GM18511 (cell line): ENCODE data around the gene LIPF.
"Not testable (repeated sequence)": the region's sequence is repeated elsewhere in the genome, so short reads cannot be mapped to it uniquely, and the experiment has no call there.

Experiments
- ATAC-seq: cut with Tn5 transposase; IDR thresholded peaks from one replicate; pipeline ENCODE4 v1.9.1; 2021; ENCODE audit warnings: mild to moderate bottlenecking, moderate library complexity; ENCODE audit not compliant: unreplicated experiment

The LIPF gene

DNA sequence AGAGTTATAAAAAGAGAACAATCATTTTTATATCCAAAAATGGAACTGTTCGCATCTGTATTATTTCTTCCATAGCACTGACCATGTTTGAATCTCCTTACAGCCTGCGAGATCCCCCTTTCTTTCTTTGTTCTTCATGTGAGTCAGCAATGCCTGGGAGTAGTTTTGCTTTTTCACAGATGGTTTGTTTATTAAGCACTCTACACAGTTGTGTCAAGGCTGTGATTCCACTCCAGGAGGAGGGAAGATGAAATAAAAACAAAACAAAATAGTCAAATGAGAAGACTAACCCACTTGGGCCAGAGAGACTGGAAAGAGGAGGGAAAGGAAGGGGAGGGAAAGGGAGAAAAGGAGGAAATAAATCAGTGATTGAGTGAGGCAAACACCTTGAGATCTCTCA lies 7.8 kb downstream of the LIPF start:
- no peak for ATAC-seq

DNA sequence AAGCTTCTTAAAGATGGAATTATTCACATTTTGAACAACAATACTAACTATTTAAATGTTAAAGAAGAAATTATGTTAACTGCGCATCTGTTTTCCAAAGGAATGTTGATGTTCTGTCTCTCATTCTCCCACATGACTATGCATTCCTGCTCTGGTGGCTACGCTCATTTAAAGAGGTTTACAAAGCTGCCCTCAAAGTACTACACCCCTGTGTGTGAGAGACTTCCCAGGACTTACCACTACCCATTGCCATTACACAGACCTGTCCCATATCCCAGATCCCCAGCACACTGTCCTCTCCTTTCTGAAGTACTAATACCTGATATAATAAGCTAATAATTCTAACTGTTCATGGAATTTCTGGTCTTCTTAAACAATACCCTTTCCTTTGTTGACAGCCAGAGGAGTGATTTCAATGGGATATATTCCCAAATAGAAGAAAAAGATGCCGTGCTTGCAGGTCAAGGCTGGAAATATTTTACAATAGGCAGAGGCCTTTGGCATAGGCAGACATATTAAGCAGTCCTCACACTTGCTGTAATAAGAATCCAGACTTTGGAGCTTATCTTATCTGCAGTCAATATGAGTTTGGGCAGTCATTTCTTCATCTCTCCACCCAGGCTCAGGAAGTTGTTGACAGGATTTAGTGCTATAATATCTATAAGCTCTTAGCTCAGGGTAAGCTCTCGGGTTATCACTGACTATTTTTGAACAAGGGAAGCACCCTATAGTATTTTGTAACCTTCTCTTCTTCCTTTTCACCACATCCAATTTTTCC lies 12.2 kb downstream of the LIPF start:
- ATAC-seq: no peak

DNA sequence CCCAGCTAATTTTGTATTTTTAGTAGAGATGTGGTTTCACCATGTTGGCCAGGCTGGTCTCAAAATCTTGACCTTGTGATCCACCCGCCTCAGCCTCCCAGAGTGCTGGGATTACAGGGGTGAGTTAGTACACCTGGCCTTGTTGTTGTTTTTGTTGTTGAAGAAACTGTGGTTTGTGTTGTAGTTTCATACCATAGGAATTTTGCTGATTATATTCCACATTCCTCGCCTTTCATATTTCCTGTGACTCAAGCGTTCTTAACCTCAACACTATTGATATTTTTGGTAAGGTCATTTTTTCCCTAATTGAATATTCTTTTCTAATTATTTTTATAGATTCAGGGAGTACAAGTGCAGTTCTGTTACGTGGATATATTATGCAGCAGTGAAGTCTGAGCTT lies 16.7 kb downstream of the LIPF start:
- ATAC-seq: no peak

DNA sequence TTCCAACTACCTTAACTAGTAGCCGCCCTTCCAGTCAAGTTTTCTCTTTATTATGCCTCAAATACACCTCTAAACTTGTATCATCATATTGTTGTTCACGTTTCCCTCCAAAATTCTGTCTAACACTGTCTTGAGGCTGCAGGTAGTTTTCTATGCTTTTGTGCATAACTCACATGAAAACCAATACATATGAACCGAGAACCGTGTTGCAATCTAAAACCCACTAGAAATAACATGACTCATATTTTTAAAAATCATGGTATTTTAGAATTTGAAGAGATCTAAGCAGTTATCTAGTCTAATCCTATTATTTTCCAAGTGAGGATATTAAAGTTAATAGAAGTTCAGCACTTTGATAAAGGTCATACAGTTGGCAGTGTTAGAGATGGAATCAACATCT lies 18.2 kb downstream of the LIPF start:
- no peak for ATAC-seq

DNA sequence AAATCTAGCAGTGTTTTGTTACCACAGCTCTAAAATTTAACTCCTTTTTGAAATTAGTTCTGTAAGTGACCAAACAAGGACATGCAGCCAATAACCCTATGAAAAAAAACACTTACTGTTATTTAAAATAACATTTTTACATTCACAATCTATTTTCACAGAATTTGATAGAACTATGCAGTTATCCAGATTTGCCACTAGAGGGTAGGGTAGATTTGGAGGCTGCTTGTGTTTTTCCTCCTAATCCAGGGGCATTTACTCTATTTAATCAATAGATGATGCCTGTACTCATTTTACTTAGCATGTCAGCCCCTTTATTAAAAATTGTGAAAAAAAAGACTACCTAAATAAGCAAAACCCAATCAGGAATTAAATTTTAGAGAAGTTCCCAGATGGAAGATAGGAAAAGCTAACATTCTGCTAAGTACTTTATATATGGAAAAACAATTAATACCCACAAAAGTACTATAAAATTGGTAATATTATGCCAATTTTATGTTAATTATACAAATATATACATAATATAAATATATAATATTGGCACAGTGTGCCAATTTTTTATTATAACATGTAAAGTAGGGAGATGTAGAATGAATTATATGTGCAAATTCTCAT lies 23.7 kb downstream of the LIPF start:
- ATAC-seq: no peak

DNA sequence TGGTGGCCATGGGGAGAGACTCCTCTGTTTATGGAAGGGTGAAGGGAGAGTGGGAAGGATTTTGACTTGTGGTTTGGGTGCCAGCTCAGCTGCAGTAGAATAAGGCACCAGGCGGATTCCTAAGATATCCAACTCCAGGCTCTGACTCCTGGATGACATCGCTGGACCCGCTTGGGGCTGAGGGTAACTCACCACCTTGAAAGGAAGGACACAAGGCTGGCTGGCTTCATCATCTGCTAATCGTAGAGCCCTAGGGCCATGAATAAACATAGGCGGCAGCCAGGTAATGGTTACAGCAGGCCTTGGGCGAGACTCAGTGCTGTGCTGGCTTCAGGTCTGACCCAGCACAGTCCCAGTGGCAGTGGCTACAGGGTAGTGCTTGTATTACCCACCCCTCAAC lies 25.1 kb downstream of the LIPF start:
- no peak for ATAC-seq

DNA sequence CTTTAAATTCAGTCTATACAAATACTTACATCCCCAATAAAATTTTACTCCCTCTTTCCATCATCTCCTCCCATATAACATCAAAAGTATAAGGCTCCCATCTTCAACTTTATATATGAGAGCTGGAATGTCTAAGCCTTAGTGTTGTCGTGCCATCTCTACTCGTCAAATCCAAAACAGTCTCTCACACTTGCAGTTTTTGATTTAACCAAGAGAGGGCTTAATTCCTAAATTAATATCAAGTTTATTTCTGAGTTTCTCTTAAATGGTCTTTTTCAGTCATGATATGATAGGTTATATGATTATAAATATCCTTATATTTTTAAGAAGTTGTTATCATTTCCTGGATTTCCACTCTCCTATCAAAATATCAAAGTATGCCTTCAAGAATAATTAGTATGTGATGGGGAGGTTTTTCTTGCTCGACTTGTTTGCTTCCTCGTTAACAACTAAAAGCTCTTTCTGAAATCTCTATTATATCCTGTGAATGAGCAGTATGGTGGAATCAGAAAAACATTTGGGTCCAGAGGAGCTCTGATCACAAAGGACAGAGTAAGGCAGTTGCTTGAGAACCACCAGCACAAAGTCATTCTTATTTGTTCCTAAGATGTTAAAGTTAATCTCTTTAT lies 29.3 kb downstream of the LIPF start:
- ATAC-seq: no peak

DNA sequence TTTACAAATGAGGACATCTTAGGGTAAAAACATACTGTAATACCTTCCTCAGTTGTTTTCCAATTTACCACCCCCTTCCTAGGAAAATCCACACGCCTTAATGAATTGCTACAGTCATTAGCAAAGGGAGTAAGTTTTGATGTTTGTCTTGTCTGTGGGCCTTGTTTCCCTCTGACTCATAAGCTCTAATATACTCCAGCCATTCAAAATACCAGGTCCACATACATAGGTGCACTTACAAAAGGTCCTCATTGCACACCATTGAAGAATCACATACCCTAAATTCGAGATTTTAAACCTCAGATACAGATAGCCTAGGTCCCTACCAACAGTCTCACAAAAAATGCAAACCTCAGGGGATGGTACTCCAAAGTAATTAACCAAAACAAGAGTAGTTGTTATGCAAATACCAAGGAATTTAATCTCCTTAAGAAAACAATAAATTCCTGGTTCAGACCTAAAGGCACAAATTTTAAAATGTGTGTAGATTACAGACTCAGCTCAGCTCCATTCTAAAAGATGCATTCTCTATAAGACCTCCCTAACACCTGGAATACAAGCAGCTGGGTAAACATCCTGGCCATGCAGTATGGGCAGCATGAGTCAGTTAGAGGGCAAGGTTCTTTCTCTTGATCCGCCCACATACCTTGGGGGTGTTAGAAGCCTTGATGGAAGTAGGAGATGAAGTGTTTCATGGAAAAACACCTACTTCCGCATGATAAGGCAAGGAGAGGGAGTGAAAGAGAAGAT lies 38.8 kb downstream of the LIPF start:
- ATAC-seq: no peak

DNA sequence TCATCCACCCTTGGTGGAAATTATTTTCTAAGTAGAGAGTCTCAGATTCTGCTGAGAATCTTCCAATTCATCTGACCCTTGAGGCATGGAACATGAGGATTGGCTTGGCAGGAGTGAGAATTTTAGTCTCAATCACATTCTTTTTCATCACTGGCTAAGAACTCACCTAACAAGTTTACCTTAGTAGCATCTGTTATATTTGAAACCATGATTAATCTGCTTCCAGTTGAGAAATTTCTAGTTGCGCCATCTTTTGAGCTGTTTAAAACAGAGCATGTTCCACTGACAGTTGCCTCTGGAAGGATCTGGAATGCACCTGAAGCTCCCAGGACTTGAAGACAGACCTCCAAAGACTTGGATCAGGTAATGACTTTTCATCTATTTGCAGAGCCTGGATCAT lies 41.7 kb downstream of the LIPF start, which contains the start of gene LIPK:
LIPK (plus strand) TSS at position 292 of the 400 bp plus-strand sequence. CDS start 18,295 bp downstream, outside the sequence.
- ATAC-seq: no peak

DNA sequence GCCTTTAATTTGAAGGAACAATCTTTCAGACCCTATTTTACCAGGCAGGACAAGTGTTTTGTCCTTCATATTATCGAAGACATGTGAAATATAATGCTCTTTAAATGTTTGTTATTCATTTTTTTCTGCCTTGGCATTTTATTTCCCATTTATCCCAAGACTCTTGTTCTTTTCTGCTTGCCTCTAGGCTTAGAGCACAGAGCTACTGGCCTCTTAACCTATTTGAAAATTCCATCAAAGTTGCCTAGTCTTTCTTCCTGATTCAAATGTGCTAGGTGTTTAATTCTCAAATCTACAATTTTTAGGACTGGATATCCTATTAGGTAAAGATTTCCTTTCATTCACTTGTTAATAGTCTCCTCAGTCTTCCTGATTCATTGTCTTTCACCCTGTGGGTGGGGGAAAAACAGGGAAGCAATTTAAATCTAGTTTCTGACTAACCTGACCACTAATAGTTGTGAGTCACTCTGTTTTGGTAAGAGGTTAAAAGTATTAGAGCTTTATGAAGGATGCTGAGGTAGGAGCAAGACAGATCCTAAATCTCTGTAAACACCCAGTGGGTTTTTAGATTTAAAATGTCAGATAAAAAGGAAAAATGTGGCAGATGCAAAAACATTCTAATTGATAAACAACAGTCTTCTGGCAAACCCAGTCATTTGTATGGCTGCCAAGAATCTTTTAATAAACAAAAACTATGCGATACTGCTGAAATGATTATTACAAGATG lies 43.4 kb downstream of the LIPF start:
- no peak for ATAC-seq

DNA sequence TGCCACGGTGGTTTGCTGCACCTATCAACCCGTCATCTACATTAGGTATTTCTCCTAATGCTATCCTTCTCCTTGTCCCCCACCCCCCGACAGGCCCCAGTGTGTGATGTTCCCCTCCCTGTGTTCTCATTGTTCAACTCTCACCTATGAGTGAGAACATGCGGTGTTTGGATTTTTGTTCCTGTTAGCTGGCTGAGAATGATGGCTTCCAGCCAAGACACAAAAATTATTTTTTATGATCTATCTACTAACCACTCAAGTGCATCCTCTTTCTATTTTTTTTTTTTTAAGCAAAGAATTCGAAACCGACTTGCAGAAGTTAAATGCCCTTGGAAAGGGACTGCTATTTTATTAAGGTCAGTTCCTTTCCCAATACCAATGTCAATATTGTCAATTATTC lies 45.1 kb downstream of the LIPF start:
- ATAC-seq: not testable (repeated sequence)

DNA sequence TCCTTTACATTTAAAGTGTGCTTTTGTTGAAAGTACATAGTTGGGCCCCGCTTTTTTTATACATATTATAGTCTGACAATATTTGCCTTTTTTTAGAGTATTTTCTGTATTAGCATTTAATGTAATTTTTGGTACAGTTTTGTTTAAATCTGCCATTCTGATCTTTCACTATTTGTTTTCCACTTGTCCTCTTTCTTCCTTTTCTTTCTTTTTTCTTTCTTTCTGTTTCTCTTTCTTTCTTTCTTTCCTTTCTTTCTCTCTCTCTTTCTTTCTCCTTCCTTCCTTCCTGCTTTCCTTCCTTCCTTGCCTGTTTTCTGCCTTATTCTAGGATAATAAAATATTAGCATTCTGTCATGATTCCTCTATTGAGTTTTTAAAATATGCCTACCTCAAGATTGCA lies 51.3 kb downstream of the LIPF start:
- ATAC-seq: no peak

DNA sequence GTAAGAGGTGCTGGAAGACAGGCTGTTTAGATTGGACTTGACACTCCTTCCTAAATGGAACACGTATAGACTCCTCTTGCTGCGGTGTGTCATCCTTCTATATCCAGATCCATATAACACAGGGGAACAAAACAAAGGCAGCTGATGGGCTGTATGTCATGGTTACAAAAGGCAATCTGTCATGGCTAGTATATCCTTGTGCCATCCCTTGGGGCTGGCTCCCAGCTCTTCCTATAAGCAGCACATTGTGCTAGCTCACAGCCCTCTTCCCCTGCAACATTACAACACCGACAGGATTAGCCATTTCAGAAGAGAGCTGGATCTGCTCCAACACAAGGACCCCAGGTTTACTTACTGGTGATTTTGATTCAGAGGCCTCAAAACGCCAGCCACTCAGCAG lies 57.1 kb downstream of the LIPF start:
- ATAC-seq: no peak

DNA sequence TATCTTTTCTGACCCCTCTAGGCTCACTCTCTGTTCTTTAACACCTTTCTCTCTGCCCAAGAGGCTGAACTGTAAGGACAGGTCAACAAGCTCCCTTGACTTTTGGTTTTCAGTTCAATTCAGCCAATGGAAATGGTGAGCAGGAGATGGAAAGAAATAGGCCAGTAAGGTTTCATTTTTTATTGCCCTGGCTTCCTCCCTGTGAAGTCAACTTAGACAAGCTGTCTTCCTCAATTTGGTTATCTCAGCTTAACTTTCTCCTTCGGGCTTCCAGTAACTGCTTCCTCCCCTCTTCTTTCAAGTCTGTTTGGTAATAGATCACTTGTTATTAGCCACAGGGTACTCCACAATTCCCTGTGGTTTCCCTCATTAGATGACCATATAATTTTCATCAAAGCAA lies 61.6 kb downstream of the LIPF start:
- peak; percentile 57 for ATAC-seq

DNA sequence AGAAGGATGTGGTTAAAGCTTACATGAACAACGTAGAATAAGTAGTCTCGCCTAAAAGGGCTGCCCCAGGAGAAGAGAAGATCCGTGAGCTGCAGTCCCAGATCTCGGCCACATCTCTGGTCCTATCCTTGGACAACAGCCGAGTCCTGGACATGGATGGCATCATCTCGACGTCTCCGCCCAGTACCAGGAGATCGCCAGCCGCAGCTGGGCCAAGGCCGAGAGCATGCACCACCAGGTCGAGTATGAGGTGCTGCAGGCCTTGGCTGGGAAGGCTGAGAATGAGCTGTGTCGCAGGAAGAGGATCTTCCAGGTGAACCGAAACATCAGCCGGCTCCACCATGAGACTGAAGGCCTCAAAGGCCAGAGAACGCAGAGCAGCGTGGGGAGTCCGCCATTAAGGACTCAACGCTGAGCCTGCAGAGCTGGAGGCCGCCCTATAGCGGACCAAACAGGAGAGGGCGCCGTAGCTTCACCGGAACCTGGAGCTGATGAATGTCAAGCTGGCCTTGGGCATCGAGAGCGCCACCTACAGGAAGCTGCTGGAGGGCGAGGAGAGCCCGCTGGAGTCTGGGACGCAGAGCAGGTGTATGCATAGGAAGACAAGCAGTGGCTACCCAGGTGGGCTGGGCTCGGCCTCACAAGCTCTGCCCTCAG lies 64.0 kb downstream of the LIPF start:
- no peak for ATAC-seq
